B cell (primary cell): ENCODE measurements around the gene PAXIP1. TPM values are rescaled to one million over a fixed set of nuclear protein-coding genes. Genes with fewer than 3 reads are reported as not detected.
A peak's percentile ranks its signal among the peaks of the same experiment; 100 is the strongest.

ENCODE experiments used
- ATAC-seq: fragments of 200-7000 bp; cut with Tn5 transposase; one replicate; pipeline ENCODE4 v1.10.0; 2021; ENCODE audit warnings: low read depth, mild to moderate bottlenecking, moderate number of reproducible peaks, moderate library complexity
- CTCF ChIA-PET: fragments of 350-600 bp; sonication (Branson Sonifier 250); formaldehyde crosslinking; loops from one replicate; lab custom pipeline; 2021; ENCODE audit warnings: antibody characterized with exemption, inconsistent platforms; lab: Charles Lee
- POLR2A ChIA-PET: fragments of 350-600 bp; sonication (Branson Sonifier 250); formaldehyde crosslinking; loops from one replicate; lab custom pipeline; 2021; ENCODE audit warnings: antibody characterized with exemption; lab: Charles Lee
- DNase-seq: peaks from one replicate; pipeline ENCODE4 v3.0.0; 2013
- H2AFZ ChIP-seq: 2 replicates; pipeline ENCODE4 v1.6.1; 2012; ENCODE audit warnings: mild to moderate bottlenecking, low read depth, low read length; ENCODE audit not compliant: insufficient read depth, poor library complexity, severe bottlenecking
- H3K27ac ChIP-seq, 2 donors: 1 replicate in 1 of 2; 2 replicates in 1 of 2; pipeline ENCODE4 v1.5.1; 2012 to 2013; ENCODE audit warnings: low read length in 2 of 2, mild to moderate bottlenecking in 2 of 2, moderate library complexity in 1 of 2
- H3K27me3 ChIP-seq, 4 experiments: fragments of 200-600 bp in 1 of 4; sonication (generic) in 1 of 4; replicated peaks in 1 of 4; 1 replicate in 2 of 4; 2 replicates in 2 of 4; pipeline versions ENCODE4 v1.6.1 to v1.7.0; 2013 to 2016; ENCODE audit warnings: low read length in 3 of 4, mild to moderate bottlenecking in 2 of 4, mixed read lengths in 1 of 4, moderate library complexity in 1 of 4; ENCODE audit not compliant: insufficient read depth in 4 of 4, control insufficient read depth in 3 of 4; ENCODE audit errors: control extremely low read depth in 1 of 4
- H3K36me3 ChIP-seq, 2 experiments: replicated peaks in 1 of 2; 1 replicate in 1 of 2; 2 replicates in 1 of 2; pipeline versions ENCODE4 v1.6.1 to v1.7.1; 2013; ENCODE audit warnings: low read length in 1 of 2; ENCODE audit not compliant: insufficient read depth in 2 of 2, control insufficient read depth in 1 of 2; ENCODE audit errors: control extremely low read depth in 1 of 2, extremely low read depth in 1 of 2
- H3K4me1 ChIP-seq, 2 donors: fragments of 200-600 bp in 1 of 2; sonication (generic) in 1 of 2; 1 replicate in 1 of 2; 2 replicates in 1 of 2; pipeline versions ENCODE4 v1.5.1 to v1.6.1; 2013 to 2017; ENCODE audit warnings: low read length in 2 of 2; ENCODE audit not compliant: control insufficient read depth in 2 of 2, insufficient read depth in 2 of 2
- H3K4me2 ChIP-seq: replicated peaks from 2 replicates; pipeline ENCODE3; 2012; ENCODE audit warnings: mild to moderate bottlenecking, low read depth, low read length; ENCODE audit not compliant: poor library complexity, severe bottlenecking
- H3K4me3 ChIP-seq, 5 experiments: fragments of 200-600 bp in 1 of 5; sonication (generic) in 1 of 5; 1 replicate in 3 of 5; 2 replicates in 2 of 5; pipeline versions ENCODE4 v1.5.1 to v1.7.0; 2011 to 2016; ENCODE audit warnings: low read length in 4 of 5, mild to moderate bottlenecking in 4 of 5, low read depth in 2 of 5, control low read depth in 1 of 5, moderate library complexity in 1 of 5; ENCODE audit not compliant: insufficient read depth in 1 of 5; ENCODE audit errors: control extremely low read depth in 1 of 5, extremely low read depth in 1 of 5
- H3K79me2 ChIP-seq: fragments of 200-600 bp; sonication (generic); one replicate; pipeline ENCODE4 v1.6.0; 2016; ENCODE audit warnings: low read length; ENCODE audit not compliant: control insufficient read depth, insufficient read depth
- H3K9ac ChIP-seq: fragments of 200-600 bp; sonication (generic); 2 replicates; pipeline ENCODE4 v1.6.1; 2017; ENCODE audit warnings: mild to moderate bottlenecking, low read length, moderate library complexity
- H3K9me3 ChIP-seq, 3 donors: one replicate each; pipeline versions ENCODE4 v1.6.1 to v1.7.1; 2013; ENCODE audit warnings: low read length in 2 of 3; ENCODE audit not compliant: control insufficient read depth in 2 of 3, insufficient read depth in 1 of 3; ENCODE audit errors: control extremely low read depth in 1 of 3
- H4K20me1 ChIP-seq: 2 replicates; pipeline ENCODE4 v1.6.0; 2012; ENCODE audit warnings: mild to moderate bottlenecking, low read length; ENCODE audit not compliant: insufficient read depth, control insufficient read depth, poor library complexity, severe bottlenecking
- H3K27ac Mint-ChIP-seq: one replicate; pipeline ENCODE4 v1.8.0; 2021; ENCODE audit warnings: mixed read lengths
- H3K27me3 Mint-ChIP-seq: one replicate; pipeline ENCODE4 v1.8.0; 2021; ENCODE audit warnings: mixed read lengths
- H3K4me1 Mint-ChIP-seq: one replicate; pipeline ENCODE4 v1.8.0; 2021; ENCODE audit warnings: mixed read lengths
- H3K4me3 Mint-ChIP-seq: one replicate; pipeline ENCODE4 v1.8.0; 2021; ENCODE audit warnings: mixed read lengths
- H3K9me3 Mint-ChIP-seq: one replicate; pipeline ENCODE4 v1.8.0; 2022; ENCODE audit warnings: mixed read lengths; ENCODE audit not compliant: insufficient read depth
- CTCF ChIP-seq: fragments of 200-600 bp; IDR thresholded peaks from one replicate; pipeline ENCODE4 v1.8.0; 2022; ENCODE audit warnings: antibody characterized with exemption, mild to moderate bottlenecking
- EZH2 ChIP-seq: IDR thresholded peaks from 2 replicates; pipeline ENCODE4 v1.6.1; 2012; ENCODE audit warnings: borderline replicate concordance, low read depth, mild to moderate bottlenecking, moderate library complexity, low read length; ENCODE audit not compliant: insufficient read depth, poor library complexity, severe bottlenecking
- WGBS: methylation state at CpG from one replicate; pipeline ENCODE4 v1.1.5; 2013; ENCODE audit warnings: missing lambda C conversion rate; ENCODE audit not compliant: insufficient coverage; 5-methylcytosine and 5-hydroxymethylcytosine counted together
- intact Hi-C: fragments of 100-400 bp; cut with micrococcal nuclease; formaldehyde crosslinking; loops from one replicate; pipeline ENCODE4 v1.10.0; 2022
- polyA plus RNA-seq: library from polyadenylated mRNA; depleted of rRNA; stranded (reverse); fragments of >200 nt; gene quantifications from 2 replicates; pipeline ENCODE4 v1.2.3, GENCODE V29; 2012
- total RNA-seq, 2 donors: library from RNA; stranded (reverse); fragments of 120-200 nt in 1 of 2; gene quantifications; 1 replicate in 1 of 2; 2 replicates in 1 of 2; pipeline versions ENCODE4 v1.2.3 to v1.2.4, GENCODE V29; 2013 to 2022

Gene PAXIP1
- total and polyA plus RNA-seq, 2 donors (not counting 1 experiment from before 2014, with no cell fraction given), result 9.2 to 18.5 TPM

- ATAC-seq (no peak), DNase-seq (peak; percentile 62)
- Histone ChIP-seq H2AFZ (no peak overlapping the region), H3K36me3 (peaks cover 22 to 26% of the 10 kb centered on the region in 2 experiments), H3K4me1 (no peaks in the 10 kb centered on the region), H3K27me3 (no peaks in the 10 kb centered on the region), H3K4me3 (no peak overlapping the region), H4K20me1 (no peaks in the 10 kb centered on the region), H3K9me3 (no peaks in the 10 kb centered on the region), H3K79me2 (no peaks in the 10 kb centered on the region), H3K9ac (no peak overlapping the region), H3K27ac (no peak overlapping the region), H3K4me2 (no peak overlapping the region)
- Mint-ChIP-seq H3K27me3 (no peaks in the 10 kb centered on the region), H3K4me1 (no peaks in the 10 kb centered on the region), H3K4me3 (no peak overlapping the region), H3K27ac (no peak overlapping the region), H3K9me3 (no peaks in the 10 kb centered on the region)
- WGBS, result 91% methylated on average over 7 of the region's 9 CpGs
- intact Hi-C loops, result loop anchor here (2.0 to 10.0 kb wide), 2 partner anchors 24 to 52 kb away; partner anchors contain the start of gene PAXIP1
- TF ChIP-seq EZH2 (no peak), CTCF (peak; percentile 69)
- CTCF ChIA-PET, result interaction anchor here (0.8 to 5.4 kb wide), 8 partner anchors 8 to 47 kb away, joined by 3 to 59 read pairs (median 5); no protein-coding TSS in a partner anchor
- POLR2A ChIA-PET, result no interaction called here
Observed at GRCh38 chr7:154953006-154953684, 49.8 kb downstream of the PAXIP1 start.

DNA sequence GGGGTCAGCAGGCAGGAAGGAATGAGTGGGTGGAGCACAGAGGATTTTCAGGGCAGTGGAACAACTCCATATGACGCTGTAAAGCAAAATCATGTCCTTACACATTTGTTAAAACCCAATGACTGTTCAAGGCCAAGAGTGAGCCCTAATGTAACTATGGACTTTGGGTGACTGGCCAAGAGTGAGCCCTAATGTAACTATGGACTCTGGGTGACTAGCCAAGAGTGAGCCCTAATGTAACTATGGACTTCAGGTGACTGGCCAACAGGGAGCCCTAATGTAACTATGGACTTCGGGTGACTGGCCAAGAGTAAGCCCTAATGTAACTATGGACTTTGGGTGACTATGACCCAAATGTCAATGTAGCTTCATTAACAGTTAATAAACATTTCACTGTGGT, 52.0 kb downstream of the PAXIP1 start:
- CTCF ChIA-PET, result interaction anchor here (1.4 to 5.4 kb wide), 2 partner anchors 21 to 23 kb away, joined by 3 to 59 read pairs; no protein-coding TSS in a partner anchor
- no peaks in the 10 kb centered on the region for H3K27me3 Mint-ChIP-seq
- no peak overlapping the region for H3K4me3 Mint-ChIP-seq
- H3K27ac ChIP-seq, result no peak overlapping the region
- intact Hi-C loops, result loop anchor here (10.0 kb wide), 1 partner anchor 54 kb away; the partner anchor contains the start of gene PAXIP1
- DNase-seq (no peak), ATAC-seq (no peak)
- no peak overlapping the region for H3K4me2 ChIP-seq
- H3K4me3 ChIP-seq, result no peak overlapping the region
- no peak overlapping the region for H3K9ac ChIP-seq
- WGBS, result no CpG with 5 or more reads among the region's 2 CpGs
- TF ChIP-seq CTCF (no peak), EZH2 (no peak)
- peaks cover 25 to 33% of the 10 kb centered on the region in 2 experiments for H3K36me3 ChIP-seq
- no peaks in the 10 kb centered on the region for H3K27me3 ChIP-seq
- no peak overlapping the region for H3K27ac Mint-ChIP-seq
- no peak overlapping the region for H2AFZ ChIP-seq
- no peaks in the 10 kb centered on the region for H3K4me1 ChIP-seq
- POLR2A ChIA-PET, result no interaction called here
- H3K79me2 ChIP-seq, result no peaks in the 10 kb centered on the region
- no peaks in the 10 kb centered on the region for H4K20me1 ChIP-seq
- H3K9me3 Mint-ChIP-seq, result no peaks in the 10 kb centered on the region
- H3K9me3 ChIP-seq, result no peaks in the 10 kb centered on the region
- no peaks in the 10 kb centered on the region for H3K4me1 Mint-ChIP-seq
